Stimulated activated CD8-positive, alpha-beta memory T cell treated with anti-CD3 and anti-CD28 coated beads, Interleukin-12 subunit alpha, Interleukin-12 subunit beta, amount 100 ng/mL, for 24 hours (primary cell): ENCODE data around the gene HAPLN2.

Experiments
- DNase-seq: peaks from one replicate; pipeline ENCODE4 v3.0.0-alpha.2; 2020; ENCODE audit errors: extremely low read depth

HAPLN2 gene

GRCh38 chr1:156645056-156645455, 25.8 kb downstream of the HAPLN2 start:
- DNase-seq, result no peak

DNA sequence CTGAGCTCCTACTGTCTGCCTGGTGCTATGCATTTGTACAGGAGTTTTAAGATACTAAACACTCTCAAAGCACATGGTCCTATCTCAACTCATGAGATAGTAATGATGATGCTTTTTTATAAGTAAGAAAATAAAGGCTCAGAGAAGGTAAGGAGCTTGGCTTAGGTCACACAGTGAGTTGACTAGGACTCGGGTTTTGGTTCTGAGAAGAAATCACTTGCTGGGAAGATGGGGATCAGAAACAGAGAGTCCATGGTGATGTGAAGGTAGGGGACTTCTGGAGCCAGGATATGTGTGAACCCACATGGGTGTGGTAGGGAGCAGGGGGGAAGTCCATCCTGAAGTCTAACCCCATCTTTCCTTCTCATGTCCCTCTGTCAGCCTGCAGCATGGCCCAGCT, 26.5 kb downstream of the HAPLN2 start:
- no peak for DNase-seq

- no peak for DNase-seq
These were observed 27.6 kb downstream of the HAPLN2 start for GRCh38 chr1:156646738-156647211.

- no peak for DNase-seq
These were observed 28.1 kb downstream of the HAPLN2 start for GRCh38 chr1:156647351-156647750.

GRCh38 chr1:156648496-156648895, 29.3 kb downstream of the HAPLN2 start:
- DNase-seq, result no peak

DNA sequence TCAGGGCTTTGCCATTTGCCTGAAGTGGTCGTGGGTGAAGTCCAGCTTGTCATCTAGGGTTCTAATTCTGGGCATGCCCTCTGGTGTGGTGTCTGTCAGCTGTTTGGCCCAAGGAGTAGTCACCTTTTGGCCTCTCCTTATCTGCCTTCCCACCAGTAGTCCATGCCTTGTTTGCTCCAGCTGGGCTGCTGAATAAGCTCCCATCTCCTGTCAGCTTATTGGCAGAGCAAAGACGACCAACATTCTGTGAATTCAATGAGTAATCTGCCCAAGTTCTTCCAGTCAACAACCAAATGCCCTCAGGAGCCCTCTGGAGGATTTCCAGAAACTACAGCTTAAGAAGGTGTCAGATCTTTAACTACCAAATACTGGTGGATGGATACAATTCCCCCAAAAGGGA, 29.7 kb downstream of the HAPLN2 start:
- no peak for DNase-seq

DNA sequence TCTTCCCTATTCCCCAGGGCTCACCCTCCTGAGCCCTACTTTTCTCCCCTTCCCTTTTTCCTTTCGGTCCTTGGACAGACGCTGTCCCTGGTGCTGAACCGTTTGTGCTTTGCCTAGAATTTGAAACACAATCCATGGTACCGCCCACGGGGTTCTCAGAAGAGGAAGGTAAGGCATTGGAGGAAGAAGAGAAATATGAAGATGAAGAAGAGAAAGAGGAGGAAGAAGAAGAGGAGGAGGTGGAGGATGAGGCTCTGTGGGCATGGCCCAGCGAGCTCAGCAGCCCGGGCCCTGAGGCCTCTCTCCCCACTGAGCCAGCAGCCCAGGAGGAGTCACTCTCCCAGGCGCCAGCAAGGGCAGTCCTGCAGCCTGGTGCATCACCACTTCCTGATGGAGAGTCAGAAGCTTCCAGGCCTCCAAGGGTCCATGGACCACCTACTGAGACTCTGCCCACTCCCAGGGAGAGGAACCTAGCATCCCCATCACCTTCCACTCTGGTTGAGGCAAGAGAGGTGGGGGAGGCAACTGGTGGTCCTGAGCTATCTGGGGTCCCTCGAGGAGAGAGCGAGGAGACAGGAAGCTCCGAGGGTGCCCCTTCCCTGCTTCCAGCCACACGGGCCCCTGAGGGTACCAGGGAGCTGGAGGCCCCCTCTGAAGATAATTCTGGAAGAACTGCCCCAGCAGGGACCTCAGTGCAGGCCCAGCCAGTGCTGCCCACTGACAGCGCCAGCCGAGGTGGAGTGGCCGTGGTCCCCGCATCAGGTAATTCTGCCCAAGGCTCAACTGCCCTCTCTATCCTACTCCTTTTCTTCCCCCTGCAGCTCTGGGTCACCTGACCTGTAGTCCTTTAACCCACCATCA, 33.1 kb downstream of the HAPLN2 start:
- no peak for DNase-seq

- no peak for DNase-seq
These were observed 33.8 kb downstream of the HAPLN2 start for GRCh38 chr1:156652992-156653355.

- no peak for DNase-seq
These were observed 35.5 kb downstream of the HAPLN2 start for GRCh38 chr1:156654700-156655099.

- DNase-seq, result no peak
These were observed 36.1 kb downstream of the HAPLN2 start for GRCh38 chr1:156655151-156655903.

GRCh38 chr1:156655904-156656516, 36.8 kb downstream of the HAPLN2 start:
- no peak for DNase-seq

DNA sequence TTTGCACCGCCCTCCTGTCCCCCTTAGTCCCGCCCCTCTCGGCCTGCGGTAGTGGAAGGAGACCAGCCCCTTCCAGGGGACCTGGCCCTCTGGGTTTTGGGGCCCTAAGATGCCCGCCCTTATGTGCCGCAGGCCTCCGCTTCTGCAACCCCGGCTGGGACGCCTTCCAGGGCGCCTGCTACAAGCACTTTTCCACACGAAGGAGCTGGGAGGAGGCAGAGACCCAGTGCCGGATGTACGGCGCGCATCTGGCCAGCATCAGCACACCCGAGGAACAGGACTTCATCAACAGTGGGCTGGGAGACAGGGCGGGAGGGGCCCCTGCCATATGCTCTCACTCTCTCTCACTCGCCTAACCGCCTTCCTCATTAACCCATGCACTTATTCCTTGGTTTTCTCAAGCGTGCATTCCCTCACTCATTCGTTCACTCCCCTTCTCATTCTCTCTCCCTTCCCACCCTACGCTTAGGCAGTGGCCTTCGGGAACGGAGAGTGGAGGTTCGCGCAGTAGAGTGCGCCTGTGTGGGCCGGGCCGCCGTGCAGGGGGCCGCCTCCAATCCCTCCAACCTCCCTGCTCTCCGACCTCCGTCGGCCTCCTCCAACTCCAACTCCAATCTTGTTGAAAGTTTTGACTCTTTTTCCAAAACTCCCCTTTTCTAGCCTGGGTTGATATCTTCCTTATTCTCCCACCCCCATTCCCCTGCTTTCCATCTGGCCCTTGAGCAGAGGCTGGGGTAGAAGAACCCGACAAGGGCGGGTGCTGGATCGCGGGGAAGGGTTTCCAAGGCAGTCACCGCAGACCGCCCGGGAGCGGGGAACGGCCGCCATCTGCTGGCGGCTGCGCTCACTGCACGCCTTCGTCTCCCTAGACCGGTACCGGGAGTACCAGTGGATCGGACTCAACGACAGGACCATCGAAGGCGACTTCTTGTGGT, 37.9 kb downstream of the HAPLN2 start:
- DNase-seq, result peak; percentile 30

DNA sequence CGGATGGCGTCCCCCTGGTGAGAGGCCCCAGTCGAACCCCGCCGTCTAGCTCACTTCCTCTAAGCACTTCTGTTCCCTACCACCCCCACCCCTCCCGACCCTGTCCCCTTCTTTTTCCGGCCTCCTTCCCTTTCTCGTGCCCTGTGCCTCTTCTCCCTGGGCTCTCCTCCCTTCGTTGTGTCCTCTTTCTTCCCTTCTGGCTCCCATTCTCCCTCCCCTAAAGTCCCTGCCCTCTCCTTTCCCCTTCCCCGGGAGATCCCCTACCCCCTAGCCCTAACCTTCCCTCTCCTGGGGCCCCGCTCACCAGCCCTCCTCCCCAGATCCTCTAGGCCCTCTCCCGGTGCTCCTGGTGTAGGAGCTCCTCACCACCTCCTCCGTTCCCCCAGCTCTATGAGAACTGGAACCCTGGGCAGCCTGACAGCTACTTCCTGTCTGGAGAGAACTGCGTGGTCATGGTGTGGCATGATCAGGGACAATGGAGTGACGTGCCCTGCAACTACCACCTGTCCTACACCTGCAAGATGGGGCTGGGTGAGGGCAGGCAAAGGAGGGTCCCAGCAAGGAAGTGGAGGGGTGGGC, 38.6 kb downstream of the HAPLN2 start:
- no peak for DNase-seq

GRCh38 chr1:156658496-156658895, 39.3 kb downstream of the HAPLN2 start:
- no peak for DNase-seq

GRCh38 chr1:156658945-156659574, 39.8 kb downstream of the HAPLN2 start:
- no peak for DNase-seq

- DNase-seq, result no peak
These were observed 40.4 kb downstream of the HAPLN2 start for GRCh38 chr1:156659661-156659987.

DNA sequence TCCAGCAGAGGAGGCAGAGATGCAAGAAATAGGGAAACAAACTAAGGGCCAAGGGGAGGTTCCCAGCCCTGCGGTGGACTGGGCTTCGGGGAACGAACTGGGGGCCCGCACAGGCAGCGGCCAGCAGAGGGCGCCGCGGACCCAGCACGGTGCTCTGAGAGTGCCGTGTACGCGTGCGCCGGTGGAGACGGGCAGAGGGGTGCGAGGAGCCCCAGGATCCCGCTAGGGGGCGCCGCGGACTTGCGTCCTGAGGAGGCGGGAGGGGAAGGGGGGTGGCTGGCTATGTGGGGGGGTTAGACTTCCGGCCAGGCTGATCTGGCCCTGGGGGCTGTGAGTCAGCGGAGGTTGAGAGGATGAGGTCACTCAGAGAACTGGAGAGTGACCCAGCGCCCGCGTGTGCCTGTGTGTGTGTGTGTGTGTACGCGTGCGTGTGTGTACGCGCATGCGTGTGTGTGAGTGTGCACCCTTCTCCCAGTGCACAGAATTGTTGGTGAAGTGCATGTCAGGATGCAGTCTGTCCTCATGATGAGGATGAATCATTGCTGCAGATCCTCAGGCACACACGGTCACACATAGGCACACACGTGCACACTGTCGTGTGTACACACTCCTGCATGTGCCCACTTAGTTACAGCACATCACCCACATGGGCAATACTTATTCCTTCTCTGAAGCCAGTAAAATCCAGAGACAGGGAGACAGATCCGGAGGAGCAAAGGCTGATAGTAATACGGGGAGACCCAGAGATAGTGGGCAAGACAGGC, 41.0 kb downstream of the HAPLN2 start:
- peak; percentile 85 for DNase-seq

GRCh38 chr1:156660752-156661112, 41.5 kb downstream of the HAPLN2 start:
- DNase-seq, result no peak

DNA sequence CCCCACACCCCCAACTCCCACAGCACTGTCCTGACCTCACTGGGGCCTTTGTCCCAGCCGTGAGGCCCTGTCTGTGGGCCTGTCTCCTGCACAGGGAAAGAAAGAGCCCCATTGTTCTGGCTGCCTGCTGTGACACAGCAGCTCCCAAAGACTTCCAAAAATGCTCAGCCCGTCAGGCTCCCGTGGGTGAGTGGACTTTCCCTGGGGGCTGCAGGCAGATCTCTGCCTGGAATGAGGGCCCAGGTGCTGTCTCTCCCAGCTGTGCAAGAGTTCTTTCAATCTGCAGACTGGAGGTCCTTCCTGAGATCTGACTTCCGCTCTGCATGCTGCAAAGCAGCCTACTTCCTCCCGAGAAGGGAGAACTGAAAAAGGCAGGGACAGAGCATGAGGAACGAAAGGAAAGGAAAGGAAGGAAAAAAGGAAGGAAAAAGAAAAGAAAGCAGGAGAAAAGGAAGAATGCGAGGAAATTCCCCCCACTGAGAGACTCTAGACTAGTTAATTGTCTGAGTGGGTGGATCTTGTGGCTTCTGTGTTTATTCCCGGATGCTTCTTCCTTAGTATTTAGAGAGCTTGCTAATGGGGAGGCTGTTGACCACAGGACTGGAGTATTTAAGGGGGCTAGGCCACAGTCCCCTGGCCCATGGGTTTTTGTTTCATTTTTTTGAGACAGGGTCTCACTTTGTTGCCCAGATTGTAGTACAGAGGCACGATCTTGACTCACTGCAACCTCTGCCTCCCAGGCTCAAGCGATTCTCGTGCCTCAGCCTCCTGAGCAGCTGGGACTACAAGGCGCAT, 43.0 kb downstream of the HAPLN2 start:
- DNase-seq, result no peak

GRCh38 chr1:156662800-156663055, 43.5 kb downstream of the HAPLN2 start:
- DNase-seq, result no peak
